ENCODE data around the gene RIMS4.

- TF ChIP-seq, protein P1, sequence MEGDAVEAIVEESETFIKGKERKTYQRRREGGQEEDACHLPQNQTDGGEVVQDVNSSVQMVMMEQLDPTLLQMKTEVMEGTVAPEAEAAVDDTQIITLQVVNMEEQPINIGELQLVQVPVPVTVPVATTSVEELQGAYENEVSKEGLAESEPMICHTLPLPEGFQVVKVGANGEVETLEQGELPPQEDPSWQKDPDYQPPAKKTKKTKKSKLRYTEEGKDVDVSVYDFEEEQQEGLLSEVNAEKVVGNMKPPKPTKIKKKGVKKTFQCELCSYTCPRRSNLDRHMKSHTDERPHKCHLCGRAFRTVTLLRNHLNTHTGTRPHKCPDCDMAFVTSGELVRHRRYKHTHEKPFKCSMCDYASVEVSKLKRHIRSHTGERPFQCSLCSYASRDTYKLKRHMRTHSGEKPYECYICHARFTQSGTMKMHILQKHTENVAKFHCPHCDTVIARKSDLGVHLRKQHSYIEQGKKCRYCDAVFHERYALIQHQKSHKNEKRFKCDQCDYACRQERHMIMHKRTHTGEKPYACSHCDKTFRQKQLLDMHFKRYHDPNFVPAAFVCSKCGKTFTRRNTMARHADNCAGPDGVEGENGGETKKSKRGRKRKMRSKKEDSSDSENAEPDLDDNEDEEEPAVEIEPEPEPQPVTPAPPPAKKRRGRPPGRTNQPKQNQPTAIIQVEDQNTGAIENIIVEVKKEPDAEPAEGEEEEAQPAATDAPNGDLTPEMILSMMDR (IDR thresholded peaks at IDR 0.05) = no peak
- TF ChIP-seq EZH2 (IDR thresholded peaks at IDR 0.05) = no peak
- no peak for TF ChIP-seq EZH2phosphoT487 (IDR thresholded peaks at IDR 0.05)
Observed at GRCh38 chr20:44705364-44706094, 104.8 kb downstream of the RIMS4 start.

Measured in neural progenitor cell (in vitro differentiated cells).